Panc1 (cell line): Measurements from ENCODE around the gene ELMO1. TPM values are rescaled to one million over a fixed set of nuclear protein-coding genes. Genes with fewer than 3 reads are reported as not detected.

Experiments used
- ATAC-seq: fragments of 200-7000 bp; cut with Tn5 transposase; 2 replicates; pipeline ENCODE4 v1.9.1; 2020; ENCODE audit warnings: mild to moderate bottlenecking, moderate library complexity
- BruUV-seq: library from RNA; stranded (reverse); fragments of 400-500 nt; replicated peaks from 2 replicates; lab custom pipeline; 2021; lab: Mats Ljungman, UMichigan
- CTCF ChIA-PET: fragments of 300-600 bp; sonication (Branson Sonifier 250); formaldehyde crosslinking; loops from one replicate; lab custom pipeline; 2022; ENCODE audit warnings: antibody characterized with exemption; lab: Charles Lee
- POLR2A ChIA-PET: fragments of 300-600 bp; sonication (Branson Sonifier 250); formaldehyde crosslinking; loops from one replicate; lab custom pipeline; 2022; ENCODE audit warnings: antibody characterized with exemption; lab: Charles Lee
- DNase-seq: peaks from one replicate; pipeline ENCODE4 v3.0.0-alpha.2; 2010; ENCODE audit warnings: low read depth, low spot score
- H3K27ac ChIP-seq: 2 replicates; pipeline ENCODE4 v1.5.1; 2011; ENCODE audit warnings: mild to moderate bottlenecking, low read length, inconsistent platforms
- H3K27me3 ChIP-seq: fragments of 200-500 bp; sonication (Bioruptor generic); 2 replicates; pipeline ENCODE4 v1.6.0; 2014; ENCODE audit warnings: low read length, inconsistent platforms; ENCODE audit not compliant: control insufficient read depth, insufficient read depth
- H3K36me3 ChIP-seq: fragments of 200-500 bp; sonication (Bioruptor generic); 2 replicates; pipeline ENCODE4 v1.5.1; 2014; ENCODE audit warnings: inconsistent platforms, mild to moderate bottlenecking, low read length, moderate library complexity; ENCODE audit not compliant: control insufficient read depth, insufficient read depth
- H3K4me1 ChIP-seq: 2 replicates; pipeline ENCODE4 v1.5.1; 2011; ENCODE audit warnings: inconsistent platforms, mild to moderate bottlenecking, low read length, moderate library complexity; ENCODE audit not compliant: control insufficient read depth, insufficient read depth
- H3K4me3 ChIP-seq, 2 experiments: 2 replicates each; pipeline ENCODE4 v1.5.1; 2011 to 2012; ENCODE audit warnings: low read depth in 2 of 2, low read length in 2 of 2, mild to moderate bottlenecking in 2 of 2, inconsistent platforms in 1 of 2, moderate library complexity in 1 of 2
- H3K9me3 ChIP-seq: fragments of 200-500 bp; sonication (Bioruptor generic); 2 replicates; pipeline ENCODE4 v1.5.1; 2014; ENCODE audit warnings: low read depth, mild to moderate bottlenecking, inconsistent platforms, low read length, moderate library complexity; ENCODE audit not compliant: control insufficient read depth, insufficient read depth
- CTCF ChIP-seq: fragments of 450-650 bp; IDR thresholded peaks from 2 replicates; pipeline ENCODE4 v1.5.1; 2017; ENCODE audit warnings: mild to moderate bottlenecking
- POLR2AphosphoS5 ChIP-seq: IDR thresholded peaks from 2 replicates; pipeline ENCODE4 v1.6.1; 2012; ENCODE audit warnings: mild to moderate bottlenecking, low read depth, low read length, moderate library complexity
- REST ChIP-seq, 2 experiments: IDR thresholded peaks; 2 replicates each; pipeline ENCODE4 v1.6.1; 2011 to 2012; ENCODE audit warnings: low read depth in 2 of 2, control low read depth in 1 of 2, low read length in 1 of 2, mild to moderate bottlenecking in 1 of 2, moderate library complexity in 1 of 2; ENCODE audit not compliant: insufficient read depth in 1 of 2
- SIN3A ChIP-seq: IDR thresholded peaks from 2 replicates; pipeline ENCODE4 v1.6.1; 2012; ENCODE audit warnings: low read depth, mild to moderate bottlenecking, low read length, moderate library complexity, borderline replicate concordance; ENCODE audit not compliant: insufficient read depth
- TCF7L2 ChIP-seq: IDR thresholded peaks from 2 replicates; pipeline ENCODE4 v1.6.1; 2011; ENCODE audit warnings: mild to moderate bottlenecking, low read depth, low read length, inconsistent platforms
- in situ Hi-C: cut with HindIII; loops from 2 replicates; pipeline ENCODE4 v1.10.0; 2016; ENCODE audit warnings: low sequenced_read_pairs, low pct_unique_long_range_greater_than_20kb
- intact Hi-C: fragments of 100-400 bp; cut with micrococcal nuclease; formaldehyde crosslinking; loops from one replicate; pipeline ENCODE4 v1.10.0; 2022; ENCODE audit not compliant: unreplicated experiment
- total RNA-seq: library from RNA; stranded (reverse); gene quantifications from one replicate; pipeline ENCODE4 v1.2.1, GENCODE V29; 2021; ENCODE audit not compliant: unreplicated experiment

ELMO1 gene
- total RNA-seq, 1 experiment from 2014 or later = 0.80 TPM

GRCh38 chr7:37285706-37286453, 162.8 kb downstream of the ELMO1 start:
- in situ Hi-C loops (no loop called here), intact Hi-C loops (loop anchor here (10.0 kb wide), 1 partner anchor 209 kb away; no protein-coding TSS in a partner anchor)
- Histone ChIP-seq H3K4me3 (no peak overlapping the region), H3K4me1 (no peaks in the 10 kb centered on the region), H3K27me3 (no peaks in the 10 kb centered on the region; the same call in 1 of the 2 replicates), H3K36me3 (no peaks in the 10 kb centered on the region), H3K27ac (no peak overlapping the region), H3K9me3 (no peaks in the 10 kb centered on the region)
- DNase-seq = no peak
- ChIA-PET CTCF (interaction anchor here (1.0 kb wide), 1 partner anchor 9 kb away, joined by 3 read pairs; no protein-coding TSS in a partner anchor), POLR2A (interaction anchor here (0.7 kb wide), 1 partner anchor 35 kb away, joined by 3 read pairs; no protein-coding TSS in a partner anchor)
- TF ChIP-seq SIN3A = no peak
- TF ChIP-seq TCF7L2 = no peak
- TF ChIP-seq REST (IDR thresholded peaks at IDR 0.05; ENCODE audit: insufficient read depth in 1 of 2, low read depth in 2 of 2, low read length in 1 of 2) = no peak
- TF ChIP-seq POLR2AphosphoS5 = no peak
- no peak for TF ChIP-seq CTCF
- ATAC-seq = no peak
- no TSS peak for BruUV-seq

GRCh38 chr7:37284805-37285231, 163.8 kb downstream of the ELMO1 start:
- no peaks in the 10 kb centered on the region for H3K9me3 ChIP-seq
- no peak overlapping the region for H3K27ac ChIP-seq
- no TSS peak for BruUV-seq
- intact Hi-C loops = loop anchor here (10.0 kb wide), 1 partner anchor 210 kb away; no protein-coding TSS in a partner anchor
- TF ChIP-seq CTCF (peak; percentile 92), SIN3A (no peak), REST (IDR thresholded peaks at IDR 0.05; ENCODE audit: insufficient read depth in 1 of 2, low read depth in 2 of 2, low read length in 1 of 2) (no peak), POLR2AphosphoS5 (no peak), TCF7L2 (no peak)
- H3K4me1 ChIP-seq = no peaks in the 10 kb centered on the region
- no peaks in the 10 kb centered on the region for H3K36me3 ChIP-seq
- no peak; the same call in 1 of the 2 replicates for ATAC-seq
- in situ Hi-C loops = no loop called here
- peak; percentile 35 for DNase-seq
- ChIA-PET CTCF (no interaction called here), POLR2A (no interaction called here)
- H3K4me3 ChIP-seq = no peak overlapping the region
- no peaks in the 10 kb centered on the region; the same call in 1 of the 2 replicates for H3K27me3 ChIP-seq
